ELF-1 (cell line): ENCODE data around the gene LRPAP1.

Source experiments
- DNase-seq: peaks from one replicate; pipeline ENCODE4 v3.0.0-alpha.2; 2016; ENCODE audit warnings: low read depth, low spot score

The LRPAP1 gene

DNA sequence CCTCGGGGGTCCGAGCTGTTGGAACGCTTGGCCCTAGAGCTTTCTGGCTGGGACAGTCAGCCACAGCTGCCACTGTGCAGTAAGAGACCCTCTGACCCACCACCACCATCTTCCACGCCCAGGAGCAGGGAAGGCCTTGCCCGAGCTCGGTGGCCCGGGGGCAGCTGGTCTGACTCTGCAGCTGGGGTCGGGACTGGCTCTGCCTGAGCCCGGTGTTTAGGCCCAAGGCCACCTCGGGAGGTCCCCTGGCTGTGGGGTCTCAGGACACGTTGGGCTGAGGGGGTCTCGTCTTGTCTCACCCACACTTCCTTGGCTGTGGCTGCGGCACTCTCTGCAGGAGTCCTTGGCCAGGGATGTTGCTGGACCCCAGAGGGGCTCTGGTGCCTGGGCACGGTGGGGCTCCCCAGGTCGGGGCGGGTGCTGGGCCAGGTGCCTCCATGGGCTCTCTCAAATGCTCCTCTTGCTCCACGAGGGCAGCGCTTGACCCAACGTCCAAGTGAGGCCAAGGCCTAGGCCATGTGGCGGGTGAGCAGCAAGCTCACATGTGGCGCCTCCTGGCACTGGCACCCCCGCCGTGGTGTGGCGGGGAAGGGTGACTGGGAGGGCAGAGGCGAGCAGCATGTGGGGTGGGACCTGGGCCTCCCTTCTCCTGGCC is 46.2 kb downstream of the LRPAP1 start:
- no peak for DNase-seq

GRCh38 chr4:3485011-3485791 is 47.0 kb downstream of the LRPAP1 start:
- peak; percentile 52 for DNase-seq

DNA sequence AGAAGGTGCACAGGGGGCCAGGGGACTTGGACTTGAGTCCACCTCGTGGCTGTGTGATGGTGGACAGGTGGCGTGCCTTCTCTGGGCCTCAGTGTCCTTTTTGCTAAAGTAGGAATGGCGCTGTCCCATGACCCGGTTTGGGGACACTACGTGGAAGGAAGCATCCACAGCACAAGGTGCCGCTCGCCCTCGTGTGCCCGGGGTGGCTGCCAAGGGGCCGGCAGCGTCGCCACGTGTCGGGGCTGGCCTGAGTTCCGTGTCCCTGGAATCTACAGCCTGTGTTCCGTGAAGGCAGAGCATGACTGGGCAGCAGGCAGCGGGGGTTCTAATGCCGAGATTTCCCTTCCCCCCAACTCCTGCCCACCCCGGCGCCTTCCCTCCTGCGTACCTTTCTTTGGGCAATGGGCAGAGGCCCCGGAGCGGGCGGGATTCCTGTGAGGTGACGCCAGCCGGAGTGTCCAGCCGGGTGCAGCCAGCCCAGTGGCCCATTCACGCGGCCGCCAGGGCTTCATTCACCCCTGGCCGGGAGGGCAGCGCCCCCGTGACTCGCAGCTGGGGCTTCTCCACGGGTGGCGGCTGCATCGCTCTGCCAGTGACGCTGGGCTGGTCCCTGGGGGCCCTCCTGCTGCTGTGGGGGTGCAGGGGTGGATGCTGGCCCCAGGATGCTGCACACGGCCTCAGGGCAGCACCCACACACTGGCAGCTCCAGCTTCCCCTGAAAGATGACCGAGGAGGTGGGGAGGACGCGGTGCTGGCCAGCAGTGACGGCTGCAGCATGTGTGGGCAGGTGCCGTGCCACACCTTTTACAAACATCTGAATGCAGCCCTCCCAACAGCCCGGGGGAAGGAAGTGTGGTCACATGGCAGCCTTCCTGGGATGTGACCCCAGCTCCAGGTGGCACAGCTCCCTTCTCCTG is 47.9 kb downstream of the LRPAP1 start:
- DNase-seq, result peak; percentile 50

DNA sequence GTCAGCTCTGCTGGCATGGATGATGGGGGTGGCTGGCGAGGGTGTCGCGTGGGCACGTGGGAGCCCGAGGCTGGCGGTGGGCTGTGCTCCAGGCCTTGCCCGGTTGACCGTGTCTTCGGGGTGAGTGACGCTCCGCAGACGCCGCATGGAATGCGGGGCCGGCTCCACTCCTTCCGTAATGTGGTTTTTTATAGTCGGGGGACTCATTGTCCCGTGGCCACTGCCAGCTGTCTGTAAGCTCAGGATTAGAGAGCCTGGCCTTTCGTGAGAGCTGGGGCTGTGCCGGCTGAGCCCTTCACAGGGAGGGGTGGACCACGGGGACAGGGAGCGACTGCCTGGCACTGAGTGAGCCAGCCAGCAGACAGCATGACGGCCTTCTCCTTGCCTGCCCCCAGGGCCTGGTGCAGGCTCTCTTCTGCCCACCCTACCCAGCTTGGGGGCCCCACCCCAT is 48.7 kb downstream of the LRPAP1 start:
- no peak for DNase-seq

DNA sequence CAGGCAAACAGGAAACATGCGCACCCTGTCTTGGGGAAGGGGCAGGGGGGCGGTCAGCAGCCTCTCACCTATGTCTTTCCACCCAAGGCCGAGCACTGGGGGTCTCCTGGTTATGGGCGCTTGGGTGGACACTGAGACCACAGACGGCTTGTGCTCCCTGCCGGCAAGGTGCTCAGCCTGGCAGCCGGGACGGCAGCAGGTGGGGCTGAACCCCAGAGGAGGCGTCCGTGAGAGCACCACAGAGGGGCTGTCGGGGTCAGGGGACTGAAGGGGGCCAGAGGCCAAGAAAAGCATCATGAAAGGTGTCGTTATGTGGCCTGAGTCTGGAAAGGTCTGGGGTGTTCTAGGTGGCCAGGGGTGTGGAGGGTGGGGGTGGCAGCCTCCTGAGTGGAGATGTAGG is 49.5 kb downstream of the LRPAP1 start:
- no peak for DNase-seq

- no peak for DNase-seq
Observed at GRCh38 chr4:3481783-3482393, 50.3 kb downstream of the LRPAP1 start.

DNA sequence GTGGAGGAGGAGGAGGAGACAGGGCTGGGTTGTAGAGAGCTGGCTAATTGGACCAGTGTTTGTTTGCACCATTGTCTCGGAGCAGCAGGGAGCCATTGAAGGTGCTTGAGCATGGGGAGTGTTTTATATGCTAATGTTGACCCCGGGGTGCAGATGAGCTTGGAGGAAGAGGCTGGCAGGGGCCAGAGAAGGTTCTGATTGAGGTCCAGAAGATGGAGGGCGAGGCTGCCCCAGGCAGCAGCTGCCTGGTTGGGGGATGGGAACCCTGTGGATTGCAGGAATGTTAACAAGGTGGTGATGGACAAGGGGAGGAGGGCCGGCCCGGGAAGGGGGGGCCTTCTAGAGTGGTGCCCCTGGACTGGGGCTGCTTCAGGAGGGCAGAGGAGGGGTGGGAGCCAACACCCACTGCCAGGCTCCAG is 51.1 kb downstream of the LRPAP1 start:
- DNase-seq, result peak; percentile 78

DNA sequence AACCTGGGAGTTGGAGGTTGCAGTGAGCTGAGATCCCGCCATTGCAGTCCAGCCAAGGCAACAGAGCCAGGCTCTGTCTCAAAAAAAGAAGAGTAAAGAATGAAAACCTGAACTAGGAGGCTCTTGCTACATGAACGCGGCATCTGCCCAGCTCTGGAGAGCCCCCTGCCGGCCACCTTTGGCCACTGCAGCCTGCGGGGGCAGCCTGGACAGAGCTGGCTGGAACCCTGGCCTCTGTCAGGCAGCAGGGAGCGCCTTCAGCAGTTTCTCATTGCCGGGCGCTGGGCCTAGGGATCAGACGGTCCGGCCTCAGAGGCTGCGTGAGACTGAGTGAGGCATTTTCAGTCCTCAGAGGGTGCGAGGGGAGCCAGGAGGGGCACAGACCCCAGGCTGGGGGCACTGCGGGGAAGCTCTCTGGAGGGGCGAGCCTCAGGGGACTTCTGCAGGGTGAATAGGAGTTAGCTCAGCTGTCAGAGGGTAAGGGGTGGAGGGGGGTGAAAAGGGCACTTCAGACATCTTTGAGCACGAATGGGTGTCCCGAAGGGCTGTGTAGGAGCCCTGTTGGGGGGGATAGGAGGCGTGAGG is 51.6 kb downstream of the LRPAP1 start:
- peak; percentile 97 for DNase-seq

DNA sequence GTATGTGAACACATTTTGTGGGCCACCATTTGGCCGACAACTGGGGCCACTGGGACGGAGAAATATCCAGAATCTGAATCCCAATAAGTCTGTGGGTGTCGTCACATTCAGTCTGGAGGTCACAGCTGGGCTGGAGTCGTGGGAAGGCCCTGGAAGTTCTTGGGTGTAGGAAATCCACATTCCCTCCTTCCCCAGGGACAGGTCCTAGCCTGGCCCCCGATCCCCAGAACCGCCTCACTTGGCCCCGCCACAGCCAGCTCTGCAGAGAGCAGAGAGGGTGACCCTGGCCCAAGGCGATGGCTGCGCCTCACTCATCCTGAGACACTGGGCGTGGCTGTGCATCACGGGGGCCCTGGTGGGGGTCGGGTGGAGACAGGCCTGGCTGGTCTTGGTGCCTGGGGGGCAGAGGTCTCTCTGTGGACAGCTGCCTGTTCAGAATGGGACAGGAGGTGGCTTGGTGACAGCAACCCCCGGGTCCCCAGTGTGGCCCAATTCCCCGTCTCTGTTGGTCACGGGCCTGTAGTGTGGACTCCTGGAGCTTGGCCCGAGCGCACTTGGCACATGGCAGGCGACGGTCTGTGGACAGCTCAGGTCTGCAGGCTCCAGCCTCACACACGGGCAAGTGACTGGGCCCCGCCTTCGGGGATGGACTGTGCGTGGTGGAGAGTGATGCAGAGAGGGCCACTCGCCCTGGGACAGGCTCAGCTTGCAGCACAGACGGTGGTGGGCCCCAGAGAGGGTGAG is 52.7 kb downstream of the LRPAP1 start:
- DNase-seq, result no peak

DNA sequence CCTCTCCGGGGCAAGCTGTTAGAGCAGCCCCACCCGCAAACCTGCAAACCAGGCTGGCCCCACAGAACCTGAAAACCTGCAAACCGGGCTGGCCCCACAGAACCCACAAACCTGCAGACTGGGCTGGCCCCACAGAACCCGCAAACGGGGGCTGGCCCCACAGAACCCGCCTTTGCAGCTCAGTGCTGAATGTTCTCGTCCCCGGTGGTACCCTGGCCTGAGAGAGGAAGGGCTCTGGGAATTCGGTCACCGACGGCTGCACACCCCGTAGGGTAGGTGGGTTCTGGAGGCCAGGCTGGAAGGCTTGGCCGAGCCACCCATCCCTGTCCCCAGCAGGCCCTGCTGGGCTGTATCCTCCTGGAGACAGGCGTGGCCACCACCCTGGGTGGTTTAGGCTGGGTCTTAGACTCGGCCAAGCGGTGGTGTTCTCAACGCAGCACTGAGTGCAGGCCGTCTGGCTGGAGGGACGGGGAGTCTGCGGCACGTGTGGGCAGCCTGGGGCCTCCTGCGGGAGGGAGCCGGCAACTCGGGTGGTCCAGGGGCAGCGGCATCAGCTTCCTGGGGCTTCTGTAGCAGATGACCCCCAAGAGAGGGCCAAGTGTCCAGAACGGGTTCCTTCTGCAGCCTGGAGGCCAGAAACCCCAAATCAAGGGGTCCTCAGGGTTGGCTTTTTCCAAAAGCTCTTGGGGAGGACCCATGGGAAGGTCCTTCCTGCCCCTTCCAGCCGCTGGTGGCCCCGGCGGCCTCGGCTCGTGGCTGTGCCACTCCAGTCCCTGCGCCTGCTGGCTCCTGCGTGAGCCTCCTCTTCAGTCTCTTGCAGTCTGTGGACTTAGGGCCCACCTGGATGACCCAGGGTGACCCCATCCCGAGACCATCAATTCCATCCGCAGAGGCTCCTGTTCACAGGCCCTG is 53.5 kb downstream of the LRPAP1 start:
- DNase-seq, result no peak

- no peak for DNase-seq
Observed at GRCh38 chr4:3477750-3478430, 54.3 kb downstream of the LRPAP1 start.

- no peak for DNase-seq
Observed at GRCh38 chr4:3476936-3477749, 55.1 kb downstream of the LRPAP1 start.

DNA sequence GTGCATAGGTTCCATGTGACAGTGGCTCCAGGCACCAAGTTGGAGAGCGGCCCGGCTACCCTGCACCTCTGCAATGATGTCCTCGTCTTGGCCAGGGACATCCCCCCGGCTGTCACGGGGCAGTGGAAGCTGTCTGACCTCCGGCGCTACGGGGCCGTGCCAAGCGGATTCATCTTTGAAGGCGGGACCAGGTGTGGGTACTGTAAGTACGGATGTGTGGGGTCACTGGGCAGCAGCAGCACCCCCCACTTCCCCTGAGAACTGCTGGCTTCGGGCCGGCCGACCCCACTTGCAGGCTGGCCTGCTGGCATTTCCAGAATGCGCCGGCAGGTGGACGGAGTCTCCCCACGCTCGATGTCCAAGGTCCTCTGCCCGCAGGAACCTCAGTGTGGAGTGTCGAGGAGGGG is 55.9 kb downstream of the LRPAP1 start:
- no peak for DNase-seq

DNA sequence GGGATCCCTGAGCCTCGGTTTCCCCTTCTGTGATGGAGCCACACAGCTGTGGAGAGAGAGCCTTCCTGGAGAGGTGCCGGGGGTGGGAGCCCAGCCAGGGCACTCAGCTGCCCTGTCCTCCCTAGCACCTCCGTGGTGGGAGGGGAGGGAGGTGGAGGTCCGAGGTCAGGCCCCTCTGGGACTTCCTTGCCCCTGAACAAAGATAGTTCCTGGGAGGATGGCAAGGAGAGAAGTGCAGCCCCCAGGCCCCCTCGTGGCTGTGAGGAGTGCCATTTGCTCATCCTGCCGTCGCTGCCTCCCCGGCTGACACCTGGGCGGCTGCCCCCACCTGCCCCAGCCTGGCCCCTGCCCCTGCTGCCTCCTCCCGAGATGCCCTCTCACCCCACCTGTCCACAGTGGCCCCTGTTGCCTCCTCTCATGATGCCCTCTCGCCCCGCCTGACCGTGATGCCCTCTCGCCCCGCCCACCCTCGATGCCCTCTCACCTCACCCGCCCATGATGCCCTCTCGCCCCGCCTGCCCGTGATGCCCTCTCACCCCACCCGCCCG is 56.4 kb downstream of the LRPAP1 start:
- DNase-seq, result no peak

DNA sequence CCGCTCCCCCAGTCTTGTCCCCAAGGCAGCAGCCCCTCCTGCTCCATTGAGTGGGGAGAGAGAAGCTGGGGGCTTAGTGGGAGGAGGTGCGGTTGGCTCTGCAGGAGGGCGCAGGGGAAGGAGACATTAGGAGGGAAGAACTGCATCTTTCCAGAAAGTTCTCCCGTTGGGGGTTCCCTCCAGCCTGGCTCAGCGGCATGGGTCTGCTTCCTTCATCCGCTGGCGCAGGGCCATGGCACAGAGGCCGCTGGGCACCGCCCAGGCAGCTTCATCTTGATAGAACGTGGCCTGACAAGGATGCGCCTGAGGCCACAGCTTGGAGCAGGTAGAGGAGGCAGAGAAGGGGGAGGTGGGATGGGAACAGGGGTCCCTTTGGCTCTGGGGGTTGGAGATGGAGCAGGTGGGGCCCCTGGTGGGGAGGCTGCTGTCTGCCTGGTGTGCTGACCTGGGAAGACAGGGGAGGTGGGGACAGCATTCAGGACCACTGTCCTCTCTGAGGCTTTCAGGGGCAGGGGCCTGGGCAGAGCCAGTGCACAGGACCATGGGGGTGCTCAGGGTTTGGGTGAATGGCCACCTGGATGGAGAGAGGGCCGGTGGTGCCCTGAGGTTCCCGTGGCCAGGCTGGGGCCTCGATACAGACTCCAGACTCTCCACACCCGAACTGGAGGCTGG is 57.0 kb downstream of the LRPAP1 start:
- no peak for DNase-seq

- DNase-seq, result no peak
Observed at GRCh38 chr4:3473996-3474765, 58.0 kb downstream of the LRPAP1 start.
